ENCODE data around the gene SMAD6. TPM values are rescaled to one million over a fixed set of nuclear protein-coding genes. Genes with fewer than 3 reads are reported as not detected.
A peak's percentile ranks its signal among the peaks of the same experiment; 100 is the strongest.

The SMAD6 gene
- total and polyA plus RNA-seq, 2 of the 4 experiments (the other 2 are of a cell fraction) = 4.8 to 8.5 TPM

DNA sequence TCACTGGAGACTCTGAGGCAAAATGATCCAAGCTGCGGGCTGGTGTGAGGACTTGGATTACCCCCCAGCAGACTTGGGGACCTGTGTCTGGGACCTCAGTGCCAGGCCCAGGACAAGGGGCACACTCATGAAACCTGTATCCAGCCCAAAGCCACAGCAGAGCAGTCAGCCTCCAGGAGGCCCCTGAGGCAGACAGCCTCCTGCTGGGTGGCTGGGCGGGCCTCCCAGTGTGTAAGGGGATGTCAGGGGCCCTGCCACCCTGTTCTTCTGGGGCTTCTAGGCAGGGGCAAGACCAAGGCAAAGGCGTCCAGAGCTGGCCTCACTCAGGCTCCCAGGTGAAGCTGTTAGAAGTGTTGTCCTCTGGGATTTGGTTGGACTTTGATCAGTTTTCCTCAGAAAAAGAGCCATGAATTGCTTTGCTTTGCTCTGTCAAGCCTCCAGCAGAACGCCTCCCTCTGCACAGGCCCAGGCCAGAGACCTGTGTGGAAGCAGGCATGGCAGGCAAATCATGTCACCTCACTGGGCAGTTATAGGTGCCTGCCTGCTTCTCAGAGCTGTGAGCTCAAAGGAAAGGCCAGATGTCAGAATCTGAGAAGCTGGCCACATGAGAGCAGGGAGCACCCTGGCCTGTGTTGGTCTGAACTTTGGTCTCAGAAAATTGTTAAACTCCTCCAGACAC, 77.4 kb downstream of the SMAD6 start:
- Histone ChIP-seq H3K27ac (ENCODE audit: insufficient read depth, low read length) (peak overlapping the region; percentile 67), H3K9ac (ENCODE audit: low read depth, low read length) (peak overlapping the region; percentile 47), H2AK9ac (replicated peaks; ENCODE audit: low read depth, low read length, poor library complexity) (peak overlapping the region; percentile 82), H3K79me1 (ENCODE audit: low read depth in 1 of 2, low read length in 2 of 2) (peaks cover 42 to 85% of the 10 kb centered on the region in 2 experiments), H3K27me3 (ENCODE audit: control insufficient read depth, insufficient read depth, low read length) (no peaks in the 10 kb centered on the region), H3K4me1 (ENCODE audit: control insufficient read depth, insufficient read depth, low read length) (peaks cover 50% of the 10 kb centered on the region), H3K36me3 (ENCODE audit: control insufficient read depth, insufficient read depth, low read length) (peaks cover 5% of the 10 kb centered on the region; the same call in 1 of the 2 replicates), H3K9me1 (ENCODE audit: insufficient read depth, low read length) (peaks cover 50% of the 10 kb centered on the region), H4K8ac (ENCODE audit: low read depth in 2 of 2, low read length in 2 of 2) (peak overlapping the region; percentile 81 to 95), H2AFZ (replicated peaks; ENCODE audit: low read length, poor library complexity) (peak overlapping the region; percentile 89), H4K20me1 (ENCODE audit: insufficient read depth, low read length) (no peaks in the 10 kb centered on the region), H3K9me3 (ENCODE audit: control insufficient read depth, insufficient read depth, low read length) (no peaks in the 10 kb centered on the region), H3K56ac (ENCODE audit: extremely low read depth, insufficient read depth, low read length) (peak overlapping the region; percentile 89), H2BK15ac (ENCODE audit: low read depth, low read length) (peak overlapping the region; percentile 95; the same call in 2 of the 3 replicates), H3K4me3 (ENCODE audit: insufficient read depth, low read depth, low read length) (no peak overlapping the region), H3K14ac (replicated peaks; ENCODE audit: low read depth, low read length) (peak overlapping the region; percentile 95), H2AK5ac (ENCODE audit: low read depth, low read length) (peak overlapping the region; percentile 95), H2BK20ac (ENCODE audit: low read depth, low read length) (peak overlapping the region; percentile 99), H3K23ac (ENCODE audit: low read depth, low read length) (peak overlapping the region; percentile 95), H3K18ac (ENCODE audit: low read depth, low read length) (peak overlapping the region; percentile 72), H2BK120ac (ENCODE audit: low read depth, low read length) (peak overlapping the region; percentile 94), H4K5ac (ENCODE audit: low read depth, low read length) (peak overlapping the region; percentile 66), H2BK5ac (ENCODE audit: low read depth, low read length, poor library complexity, severe bottlenecking) (peak overlapping the region; percentile 84), H4K91ac (ENCODE audit: insufficient read depth, low read depth, low read length) (peak overlapping the region; percentile 100), H3K4ac (ENCODE audit: low read depth, low read length) (peak overlapping the region; percentile 99), H3K4me2 (ENCODE audit: low read depth, low read length) (0 out of 2 replicates have a peak overlapping the region, but pooled peaks have one; percentile 11)
- in situ Hi-C loops (cut with MboI; ENCODE audit: low sequenced_read_pairs) (no loop called here), dilution Hi-C loops (cut with HindIII; ENCODE audit: low sequenced_read_pairs, unreplicated experiment) (no loop called here), intact Hi-C loops (cut with micrococcal nuclease) (no loop called here)
- peak; percentile 6; the same call in 1 of the 2 replicates for ATAC-seq (ENCODE audit: low read depth)
- ChIA-PET POLR2A (ENCODE audit: unreplicated experiment) (interaction anchor here (0.6 kb wide), 1 partner anchor 67 kb away, joined by 3 read pairs; no protein-coding TSS in a partner anchor), CTCF (interaction anchor here (0.9 to 2.3 kb wide), 4 partner anchors 10 to 72 kb away, joined by 4 to 5 read pairs (median 4); no protein-coding TSS in a partner anchor)
- TF ChIP-seq MXI1 (IDR thresholded peaks at IDR 0.05; ENCODE audit: borderline replicate concordance, low read depth, low read length) = no peak
- TF ChIP-seq, protein P1, sequence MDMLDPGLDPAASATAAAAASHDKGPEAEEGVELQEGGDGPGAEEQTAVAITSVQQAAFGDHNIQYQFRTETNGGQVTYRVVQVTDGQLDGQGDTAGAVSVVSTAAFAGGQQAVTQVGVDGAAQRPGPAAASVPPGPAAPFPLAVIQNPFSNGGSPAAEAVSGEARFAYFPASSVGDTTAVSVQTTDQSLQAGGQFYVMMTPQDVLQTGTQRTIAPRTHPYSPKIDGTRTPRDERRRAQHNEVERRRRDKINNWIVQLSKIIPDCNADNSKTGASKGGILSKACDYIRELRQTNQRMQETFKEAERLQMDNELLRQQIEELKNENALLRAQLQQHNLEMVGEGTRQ (IDR thresholded peaks at IDR 0.05; ENCODE audit: low read depth, low read length) = 0 out of 2 replicates have a peak, but pooled peaks have one; percentile 3
- WGBS, 2 experiments (ENCODE audit: extremely low coverage in 2 of 2, insufficient read length in 1 of 2) = 90% methylated on average over 2 of the region's 4 CpGs; no CpG with 5 or more reads in 1 of the 2 experiments
- BruUV-seq (replicated peaks) = no TSS peak
- DNase-seq = no peak

Measured in IMR-90 (cell line).